LHCN-M2 (cell line): Measurements from ENCODE around the gene CDK19. TPM values are rescaled to one million over a fixed set of nuclear protein-coding genes. Genes with fewer than 3 reads are reported as not detected.
"Not testable (repeated sequence)": the region's sequence is repeated elsewhere in the genome, so short reads cannot be mapped to it uniquely, and the experiment has no call there.

Experiments used
- DNase-seq: peaks from one replicate; pipeline ENCODE4 v3.0.0-alpha.2; 2012; ENCODE audit warnings: low read depth
- total RNA-seq: library from RNA; depleted of rRNA; stranded (reverse); fragments of >200 nt; gene quantifications from 2 replicates; pipeline ENCODE4 v1.2.3, GENCODE V29; 2014

Gene CDK19
- total RNA-seq, 1 experiment from 2014 or later = 18.2 TPM

DNA sequence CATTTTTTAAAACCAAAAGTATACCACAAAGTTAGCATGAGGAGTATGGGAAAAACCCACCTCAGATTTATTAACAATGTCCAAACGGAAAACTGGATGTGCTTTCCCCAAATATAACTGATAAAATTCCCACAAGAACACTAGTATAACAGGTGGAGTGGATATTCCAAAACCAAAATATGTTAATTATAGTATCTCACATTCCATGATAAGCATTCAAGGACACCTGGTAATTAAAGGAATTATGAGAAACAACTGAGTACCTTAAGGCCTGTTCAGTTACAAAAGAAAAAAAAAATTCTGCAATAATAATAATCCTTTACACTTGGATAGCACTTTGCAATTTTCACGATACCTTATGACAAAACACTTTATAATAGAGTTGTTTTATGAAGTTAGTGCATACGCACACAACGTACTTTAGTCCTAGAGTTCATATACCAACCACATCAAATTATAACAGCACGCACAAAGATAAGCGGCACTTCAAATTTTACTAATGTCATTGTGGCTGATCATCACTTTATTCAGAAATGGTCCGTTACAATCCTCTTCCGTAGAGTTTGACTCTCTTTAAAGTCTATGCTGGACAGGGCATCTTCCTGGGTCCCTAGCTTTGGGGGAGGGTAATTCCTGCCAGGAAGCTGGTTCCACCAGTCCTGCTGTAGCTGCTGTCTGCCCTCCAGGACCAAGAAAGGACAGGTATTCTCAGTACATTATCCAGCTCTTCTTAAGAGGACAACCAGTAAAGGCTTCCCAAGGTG is 1.7 kb downstream of the CDK19 start:
- DNase-seq = no peak

DNA sequence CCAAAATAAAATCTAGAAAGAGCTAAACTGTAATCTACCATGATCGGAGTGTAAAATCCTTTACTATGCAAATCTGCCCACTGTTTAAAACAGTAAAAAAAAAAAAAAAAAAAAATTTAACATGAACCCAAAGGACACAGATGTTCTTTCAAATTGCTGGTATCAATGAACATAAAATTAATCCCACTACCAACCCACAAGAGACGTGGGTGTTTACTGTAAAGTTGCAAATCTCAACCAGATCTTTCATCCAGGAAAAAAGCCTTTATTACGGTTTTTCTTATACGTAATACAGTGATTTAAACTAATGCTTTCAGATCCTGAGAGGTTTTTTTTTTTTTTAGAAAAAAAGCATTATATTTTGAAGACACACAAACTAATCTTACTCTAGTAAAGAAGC is 2.5 kb downstream of the CDK19 start:
- no peak for DNase-seq

GRCh38 chr6:110810896-110811586 is 4.2 kb downstream of the CDK19 start:
- DNase-seq = no peak

DNA sequence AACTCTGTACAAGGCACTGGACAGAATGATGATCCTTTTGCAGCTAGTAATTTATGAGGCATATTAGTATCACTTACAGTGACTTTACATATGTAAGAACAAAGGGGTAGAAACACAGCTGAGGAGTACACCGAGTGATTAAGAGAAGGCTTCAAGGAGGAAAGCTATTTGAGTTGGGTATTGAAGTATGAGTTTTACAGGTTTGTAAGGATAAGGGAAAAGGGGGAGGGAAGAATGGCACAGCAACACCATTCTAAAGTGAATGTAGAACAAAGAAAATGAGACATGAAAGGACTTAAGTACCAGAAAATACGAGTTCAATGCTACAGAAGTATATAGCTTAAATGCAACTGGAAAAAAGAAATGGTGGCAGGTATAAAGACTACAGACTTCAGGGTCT is 5.5 kb downstream of the CDK19 start:
- DNase-seq = no peak

DNA sequence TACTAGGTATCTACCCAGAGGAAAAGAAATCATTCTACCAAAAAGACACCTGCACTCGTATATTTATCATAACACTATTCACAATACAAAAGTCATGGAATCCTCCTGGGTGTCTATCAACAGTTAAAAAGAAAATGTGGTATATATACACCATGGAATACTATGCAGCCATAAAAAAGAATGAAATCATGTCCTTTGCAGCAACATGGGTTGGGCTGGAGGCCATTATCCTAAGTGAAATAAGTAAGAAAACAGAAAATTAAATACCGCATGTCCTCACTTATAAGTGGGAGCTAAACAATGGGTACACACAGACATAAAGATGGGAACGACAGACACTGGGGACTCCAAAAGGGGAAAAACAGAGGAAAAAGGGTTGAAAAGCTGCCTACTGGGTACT is 13.1 kb downstream of the CDK19 start:
- not testable (repeated sequence) for DNase-seq

DNA sequence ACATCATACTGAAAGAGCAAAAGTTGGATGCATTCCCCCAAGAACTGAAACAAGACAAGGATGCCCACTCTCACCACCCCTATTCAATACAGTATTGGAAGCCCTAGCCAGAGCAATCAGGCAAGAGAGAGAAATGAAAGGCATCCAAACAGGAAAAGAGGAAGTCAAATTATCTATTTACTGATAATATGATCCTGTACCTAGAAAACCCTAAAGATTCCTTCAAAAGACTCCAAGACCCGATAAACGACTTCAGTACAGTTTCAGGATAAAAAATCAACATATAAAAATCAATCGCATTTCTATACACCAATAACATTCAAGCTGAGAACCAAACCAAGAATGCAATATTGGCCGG is 14.5 kb downstream of the CDK19 start:
- DNase-seq = no peak

DNA sequence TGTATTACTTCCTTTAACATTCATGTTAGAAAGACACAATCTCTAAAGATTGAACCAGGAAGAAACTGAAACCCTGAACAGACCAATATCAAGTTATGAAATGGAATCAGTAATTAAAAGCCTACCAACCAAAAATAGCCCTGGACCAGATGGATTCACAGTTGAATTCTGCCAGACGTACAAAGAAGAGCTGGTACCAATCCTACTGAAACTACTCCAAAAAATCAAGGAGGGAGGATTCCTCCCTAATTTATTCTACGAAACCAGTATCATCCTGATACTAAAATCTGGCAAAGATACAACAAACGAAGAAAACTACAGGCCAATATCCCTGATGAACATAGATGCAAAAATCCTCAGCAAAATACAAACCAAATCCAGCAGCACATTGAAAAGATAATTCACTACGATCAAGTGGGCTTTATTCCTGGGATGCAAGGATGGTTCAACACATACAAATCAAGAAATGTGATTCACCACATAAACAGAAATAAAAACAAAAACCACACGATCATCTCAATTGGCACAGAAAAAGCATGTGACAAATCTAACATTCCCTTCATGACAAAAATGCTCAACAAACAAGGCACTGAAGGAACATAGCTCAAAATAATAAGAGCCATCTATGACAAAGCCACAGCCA is 15.0 kb downstream of the CDK19 start:
- DNase-seq = no peak

GRCh38 chr6:110799655-110800054 is 15.6 kb downstream of the CDK19 start:
- no peak for DNase-seq

DNA sequence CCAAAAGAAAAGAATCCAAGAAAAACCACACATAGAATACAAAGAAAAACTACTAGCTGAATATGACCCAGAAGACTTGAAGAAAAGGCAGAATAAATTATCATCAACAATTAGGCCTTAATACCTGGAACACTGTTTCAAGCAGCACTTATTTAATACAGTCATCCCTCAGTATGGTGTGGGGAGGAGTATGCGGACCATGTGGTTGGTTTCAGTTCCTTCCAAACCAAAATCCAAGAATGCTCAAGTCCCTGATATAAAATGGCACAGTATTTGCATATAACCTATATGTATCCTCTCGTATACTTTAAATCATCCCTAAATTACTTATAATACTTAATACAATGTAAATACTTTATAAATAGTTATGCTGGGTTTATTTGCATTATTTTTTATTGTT is 16.1 kb downstream of the CDK19 start:
- no peak for DNase-seq

DNA sequence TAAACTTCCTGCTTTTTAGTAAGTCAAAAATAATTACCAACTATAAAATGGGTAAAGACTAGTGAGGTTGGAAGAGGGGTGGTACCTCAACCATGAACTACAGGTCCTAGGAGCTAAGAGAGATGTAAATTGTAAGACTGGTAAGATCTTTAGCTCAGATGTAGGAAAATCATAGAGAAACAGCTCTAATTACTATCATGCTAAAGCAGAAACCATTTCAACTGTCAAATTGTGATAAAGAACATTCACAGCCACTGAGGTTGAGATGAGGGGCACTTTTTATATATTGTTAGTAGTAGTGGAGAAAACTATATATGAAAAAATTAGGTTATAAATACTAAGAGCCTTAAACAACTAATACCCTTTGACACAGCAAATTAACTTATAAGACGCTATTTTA is 20.0 kb downstream of the CDK19 start:
- no peak for DNase-seq

DNA sequence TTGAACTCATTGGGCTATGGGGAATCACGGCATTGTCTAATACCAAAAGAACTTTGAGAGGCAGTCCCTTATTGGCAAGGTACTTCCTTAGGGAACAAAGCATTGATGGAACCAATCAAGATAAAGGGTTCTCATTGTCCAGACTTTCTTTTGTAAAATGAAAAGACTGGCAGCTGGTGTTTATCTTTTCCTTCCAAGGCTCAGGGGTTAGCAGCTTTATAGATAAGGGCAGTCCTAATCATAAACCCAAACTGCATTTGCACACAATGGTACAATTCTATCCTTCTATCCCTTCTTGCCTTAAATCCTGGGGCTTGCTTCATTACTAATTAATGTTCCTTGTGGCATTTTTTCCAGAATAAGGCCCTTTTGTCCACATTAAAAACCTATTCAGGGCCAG is 28.6 kb downstream of the CDK19 start:
- no peak for DNase-seq

GRCh38 chr6:110786271-110786670 is 29.0 kb downstream of the CDK19 start:
- no peak for DNase-seq

DNA sequence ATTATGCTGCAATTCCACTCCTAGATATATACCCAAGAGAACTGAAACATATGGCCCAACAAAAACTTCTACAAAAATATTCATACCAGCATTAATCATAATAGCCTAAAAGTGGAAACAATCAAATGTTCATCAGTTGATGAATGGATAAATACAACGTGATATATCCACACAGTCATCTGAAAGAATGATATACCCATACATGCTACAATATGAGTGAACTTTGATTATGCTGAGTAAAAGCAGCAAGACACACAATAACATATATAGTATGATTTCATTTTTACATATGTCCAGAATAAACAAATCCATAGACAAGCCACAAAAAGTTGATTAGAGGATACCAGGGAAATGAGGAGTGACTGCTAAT is 30.7 kb downstream of the CDK19 start:
- DNase-seq = no peak

- DNase-seq = no peak
These were observed 33.6 kb downstream of the CDK19 start for GRCh38 chr6:110781522-110782214.

DNA sequence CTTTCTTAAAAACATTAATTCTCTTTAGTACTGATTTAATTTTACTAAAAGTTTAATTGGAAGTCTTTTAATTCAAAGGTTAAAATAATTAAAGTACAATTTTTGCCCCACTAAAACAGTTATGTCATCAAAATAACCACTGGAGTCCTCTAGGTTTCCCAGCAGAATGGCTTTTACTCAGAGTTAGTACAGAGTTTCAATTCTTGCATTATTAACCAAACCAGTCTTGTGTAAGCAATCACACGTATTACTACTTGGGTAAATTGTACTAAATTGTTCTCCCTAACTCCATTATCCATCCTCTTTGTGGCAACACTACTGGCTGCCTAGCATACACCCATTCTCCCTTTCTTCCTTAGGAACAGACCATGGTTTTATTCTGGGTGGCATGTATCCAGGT is 36.9 kb downstream of the CDK19 start:
- no peak for DNase-seq

DNA sequence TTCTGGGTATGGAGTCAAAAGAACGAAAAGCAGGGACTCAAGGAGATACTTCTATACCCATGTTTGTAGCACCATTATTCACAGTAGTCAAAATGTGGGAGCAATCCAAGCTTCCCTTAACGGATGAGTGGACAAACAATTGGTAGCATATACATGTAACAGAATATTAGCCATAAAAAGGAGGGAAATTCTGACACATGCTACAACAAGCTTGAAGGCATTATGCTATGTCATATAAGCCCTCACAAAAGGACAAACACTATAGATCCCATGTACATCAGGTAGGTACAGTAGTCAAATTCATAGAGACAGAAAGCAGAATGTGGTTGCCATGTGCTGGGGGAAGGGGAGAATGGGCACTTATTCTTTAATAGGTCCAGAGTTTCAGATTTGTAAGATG is 37.6 kb downstream of the CDK19 start:
- DNase-seq = no peak

- no peak for DNase-seq
These were observed 38.9 kb downstream of the CDK19 start for GRCh38 chr6:110776413-110776812.

DNA sequence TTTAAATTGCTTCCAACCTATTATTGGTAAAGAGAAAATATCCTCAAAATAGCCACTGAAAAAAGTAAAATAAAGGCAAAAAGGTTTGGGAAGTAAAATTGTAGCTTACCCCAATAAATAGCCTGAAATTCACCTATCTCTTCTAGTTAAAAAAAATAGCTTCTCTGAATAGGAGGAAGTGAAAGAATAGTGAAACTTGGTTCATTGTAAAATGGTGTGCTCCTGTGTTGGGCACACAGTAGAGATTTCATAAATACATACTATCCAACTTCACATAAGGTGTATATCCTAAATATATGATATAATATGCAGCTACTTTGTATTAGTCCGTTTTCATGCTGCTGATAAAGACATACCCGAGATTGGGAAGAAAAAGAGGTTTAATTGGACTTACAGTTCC is 45.3 kb downstream of the CDK19 start:
- DNase-seq = no peak

DNA sequence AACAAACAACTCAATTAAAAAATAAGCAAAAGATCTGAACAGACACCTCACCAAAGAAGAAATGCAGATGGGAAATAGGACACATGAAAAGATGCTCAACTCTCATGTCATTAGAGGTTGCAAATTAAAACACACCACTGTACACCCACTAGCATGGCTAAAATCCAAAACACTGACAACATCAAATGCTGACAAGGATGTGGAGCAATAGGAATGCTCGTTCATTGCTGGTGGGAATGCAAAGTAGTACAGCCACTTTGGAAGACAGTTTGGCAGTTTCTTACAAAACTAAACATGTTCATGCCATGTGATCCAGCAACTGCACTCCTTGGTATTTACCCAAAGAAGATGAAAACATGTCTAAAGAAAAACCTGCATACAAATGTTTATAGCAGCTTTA is 47.2 kb downstream of the CDK19 start:
- no peak for DNase-seq

DNA sequence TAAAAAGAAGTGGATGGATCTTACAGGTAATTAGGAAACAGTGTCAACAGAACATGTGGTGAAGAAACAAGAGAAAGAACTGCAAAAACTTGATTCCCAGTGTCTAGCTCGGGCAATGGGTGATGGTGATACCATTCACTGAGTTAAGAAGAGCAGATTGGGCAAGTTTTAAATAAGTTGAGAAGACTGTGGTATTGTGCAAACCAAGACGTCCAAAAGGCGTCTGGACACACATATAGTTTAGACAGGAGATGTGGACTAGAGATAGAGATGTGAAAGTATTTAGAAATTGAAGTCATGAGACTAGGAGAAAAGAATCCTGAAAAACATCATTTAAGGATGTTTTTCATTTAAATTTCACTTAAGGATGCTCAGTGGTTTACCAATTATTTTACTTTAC is 53.9 kb downstream of the CDK19 start:
- DNase-seq = no peak

GRCh38 chr6:110760589-110760988 is 54.7 kb downstream of the CDK19 start:
- no peak for DNase-seq

DNA sequence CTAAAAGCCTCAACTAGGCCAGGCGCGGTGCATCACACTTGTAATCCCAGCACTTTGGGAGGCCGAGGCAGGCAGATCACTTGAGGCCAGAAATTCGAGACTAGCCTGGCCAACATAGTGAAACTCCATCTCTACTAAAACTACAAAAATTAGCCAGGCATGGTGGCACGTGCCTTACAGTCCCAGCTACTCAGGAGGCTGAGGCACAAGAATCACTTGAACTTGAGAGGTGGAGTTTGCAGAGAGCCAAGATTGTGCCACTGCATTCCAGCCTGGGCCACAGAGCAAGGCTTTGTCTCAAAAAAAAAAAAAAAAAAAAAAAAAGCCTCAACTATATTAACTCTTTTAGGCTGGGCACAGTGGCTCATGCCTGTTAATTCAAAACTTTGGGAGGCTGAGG is 55.2 kb downstream of the CDK19 start:
- DNase-seq = not testable (repeated sequence)
